SK-N-SH (cell line): ENCODE results near the gene SCO1. TPM values are rescaled to one million over a fixed set of nuclear protein-coding genes. Genes with fewer than 3 reads are reported as not detected.

Source experiments
- CTCF ChIA-PET: fragments of 300-600, 350-600 bp; formaldehyde crosslinking; extraction: SDS; loops from one replicate; lab custom pipeline; 2021; lab: Yijun Ruan, JAX
- POLR2A ChIA-PET: fragments of 350-600 bp; sonication (Branson Sonifier 250); formaldehyde crosslinking; extraction: SDS; loops from one replicate; lab custom pipeline; 2020; ENCODE audit warnings: antibody characterized with exemption, inconsistent platforms; lab: Yijun Ruan, JAX
- DNase-seq: peaks from one replicate; pipeline ENCODE4 v3.0.0; 2012
- H2AFZ ChIP-seq: fragments of 200-600 bp; sonication (generic); 2 replicates; pipeline ENCODE4 v1.8.1; 2016; ENCODE audit warnings: antibody characterized with exemption, mild to moderate bottlenecking, low read depth
- H3F3A ChIP-seq: fragments of 200-600 bp; sonication (generic); replicated peaks from 2 replicates; pipeline ENCODE3; 2016; ENCODE audit warnings: antibody characterized with exemption, mild to moderate bottlenecking; ENCODE audit not compliant: insufficient read depth
- H3K27ac ChIP-seq, 2 experiments: fragments of 200-500 bp in 1 of 2; fragments of 200-600 bp in 1 of 2; sonication (Bioruptor generic) in 1 of 2; sonication (generic), shearing (Covaris generic) in 1 of 2; 2 replicates each; pipeline versions ENCODE4 v1.5.1 to v1.6.1; 2014 to 2016; ENCODE audit warnings: low read depth in 2 of 2, inconsistent platforms in 1 of 2, low read length in 1 of 2, mild to moderate bottlenecking in 1 of 2, mixed read lengths in 1 of 2
- H3K27me3 ChIP-seq: fragments of 200-600 bp; sonication (generic), shearing (Covaris generic); 2 replicates; pipeline ENCODE4 v1.6.1; 2016; ENCODE audit warnings: mixed run types; ENCODE audit not compliant: insufficient read depth
- H3K36me3 ChIP-seq, 2 experiments: fragments of 200-500 bp in 1 of 2; fragments of 200-600 bp in 1 of 2; sonication (Bioruptor generic) in 1 of 2; sonication (generic) in 1 of 2; replicated peaks in 1 of 2; 2 replicates each; pipeline versions ENCODE3 to v1.5.1; 2014 to 2016; ENCODE audit warnings: low read length in 1 of 2, mild to moderate bottlenecking in 1 of 2; ENCODE audit not compliant: insufficient read depth in 2 of 2, control insufficient read depth in 1 of 2
- H3K4me1 ChIP-seq, 2 experiments: fragments of 200-500 bp in 1 of 2; fragments of 200-600 bp in 1 of 2; sonication (Bioruptor generic) in 1 of 2; sonication (generic), shearing (Covaris generic) in 1 of 2; 2 replicates each; pipeline versions ENCODE4 v1.5.1 to v1.6.1; 2014 to 2016; ENCODE audit warnings: low read depth in 1 of 2, low read length in 1 of 2, mixed run types in 1 of 2; ENCODE audit not compliant: insufficient read depth in 2 of 2, control insufficient read depth in 1 of 2
- H3K4me2 ChIP-seq: fragments of 200-600 bp; sonication (generic), shearing (Covaris generic); 2 replicates; pipeline ENCODE4 v1.6.1; 2017; ENCODE audit warnings: mixed run types
- H3K4me3 ChIP-seq, 2 experiments: fragments of 200-500 bp in 1 of 2; fragments of 200-600 bp in 1 of 2; sonication (Bioruptor generic) in 1 of 2; sonication (generic), shearing (Covaris generic) in 1 of 2; 2 replicates each; pipeline versions ENCODE4 v1.5.1 to v1.8.1; 2014 to 2016; ENCODE audit warnings: low read depth in 2 of 2, inconsistent platforms in 1 of 2, low read length in 1 of 2, mild to moderate bottlenecking in 1 of 2, mixed read lengths in 1 of 2, moderate library complexity in 1 of 2
- H3K79me2 ChIP-seq: fragments of 200-600 bp; sonication (generic); 2 replicates; pipeline ENCODE4 v1.8.1; 2017; ENCODE audit warnings: mild to moderate bottlenecking; ENCODE audit not compliant: insufficient read depth
- H3K9ac ChIP-seq: fragments of 200-600 bp; sonication (generic); 2 replicates; pipeline ENCODE4 v1.6.1; 2017; ENCODE audit warnings: mixed run types
- H3K9me2 ChIP-seq: fragments of 200-600 bp; sonication (generic); 2 replicates; pipeline ENCODE4 v1.6.1; 2017; ENCODE audit warnings: mixed run types
- H3K9me3 ChIP-seq: fragments of 200-600 bp; sonication (generic); 2 replicates; pipeline ENCODE4 v1.6.1; 2017; ENCODE audit warnings: mixed run types, mild to moderate bottlenecking, moderate library complexity
- H4K20me1 ChIP-seq: fragments of 200-600 bp; sonication (generic); 2 replicates; pipeline ENCODE4 v1.6.1; 2017; ENCODE audit warnings: mild to moderate bottlenecking, mixed run types; ENCODE audit not compliant: insufficient read depth
- CHD2 ChIP-seq: fragments of 150-350 bp; IDR thresholded peaks from 2 replicates; pipeline ENCODE4 v1.6.1; 2018; ENCODE audit warnings: low read length; ENCODE audit not compliant: partially characterized antibody
- ELF1 ChIP-seq: IDR thresholded peaks from 2 replicates; pipeline ENCODE4 v1.4.0; 2012
- EZH2phosphoT487 ChIP-seq: fragments of 200-600 bp; sonication (generic); IDR thresholded peaks from 2 replicates; pipeline ENCODE4 v1.6.1; 2017; ENCODE audit warnings: low read depth, mixed run types, mild to moderate bottlenecking, antibody characterized with exemption, moderate library complexity, borderline replicate concordance
- JUND ChIP-seq: IDR thresholded peaks from 2 replicates; pipeline ENCODE4 v1.4.0; 2012
- MAX ChIP-seq: IDR thresholded peaks from 2 replicates; pipeline ENCODE4 v1.4.0; 2012; ENCODE audit warnings: low read depth
- MEF2A ChIP-seq: IDR thresholded peaks from 2 replicates; pipeline ENCODE4 v1.4.0; 2012; ENCODE audit warnings: low read depth, borderline replicate concordance
- NRF1 ChIP-seq: IDR thresholded peaks from 2 replicates; pipeline ENCODE4 v1.6.1; 2012; ENCODE audit warnings: low read depth, mild to moderate bottlenecking, low read length
- PBX3 ChIP-seq: IDR thresholded peaks from 2 replicates; pipeline ENCODE4; 2012
- POLR2AphosphoS5 ChIP-seq: IDR thresholded peaks from 2 replicates; pipeline ENCODE4 v1.6.1; 2012; ENCODE audit warnings: low read depth, low read length
- RAD21 ChIP-seq: IDR thresholded peaks from 2 replicates; pipeline ENCODE4 v1.6.1; 2012; ENCODE audit warnings: mild to moderate bottlenecking, low read length
- RCOR1 ChIP-seq: fragments of 150-350 bp; IDR thresholded peaks from 2 replicates; pipeline ENCODE4 v1.6.1; 2017; ENCODE audit warnings: antibody characterized with exemption, low read length
- REST ChIP-seq: IDR thresholded peaks from 2 replicates; pipeline ENCODE4 v1.6.1; 2012; ENCODE audit warnings: mild to moderate bottlenecking, low read depth, low read length, moderate library complexity
- RFX5 ChIP-seq: IDR thresholded peaks from 2 replicates; pipeline ENCODE4 v1.6.1; 2012; ENCODE audit warnings: mild to moderate bottlenecking, improper control_type of control experiment, low read length
- RXRA ChIP-seq: IDR thresholded peaks from 2 replicates; pipeline ENCODE4 v1.4.0; 2012; ENCODE audit warnings: low read depth, mild to moderate bottlenecking, borderline replicate concordance
- SIN3A ChIP-seq: IDR thresholded peaks from 2 replicates; pipeline ENCODE4 v1.6.1; 2012; ENCODE audit warnings: low read depth, mild to moderate bottlenecking, low read length, moderate library complexity, borderline replicate concordance
- SMC3 ChIP-seq: IDR thresholded peaks from 2 replicates; pipeline ENCODE4 v1.6.1; 2012; ENCODE audit warnings: low read depth, low read length, improper control_type of control experiment
- TEAD4 ChIP-seq: IDR thresholded peaks from 2 replicates; pipeline ENCODE4 v1.4.0; 2012; ENCODE audit warnings: mild to moderate bottlenecking, borderline replicate concordance; ENCODE audit not compliant: insufficient read depth
- YY1 ChIP-seq: IDR thresholded peaks from 2 replicates; pipeline ENCODE4 v1.4.0; 2012; ENCODE audit warnings: low read depth, mild to moderate bottlenecking
- WGBS: methylation state at CpG from one replicate; pipeline ENCODE4 v1.1.6; 2017; ENCODE audit warnings: low lambda C conversion rate; 5-methylcytosine and 5-hydroxymethylcytosine counted together
- polyA plus RNA-seq, 3 experiments: library from polyadenylated mRNA; depleted of rRNA; stranded (reverse); fragments of >200 nt; gene quantifications; 2 replicates each; pipeline ENCODE4 v1.2.3, GENCODE V29; 2012
- TF ChIP-seq, protein P1 (sequence below): fragments of 150-350 bp; IDR thresholded peaks from 2 replicates; pipeline ENCODE4 v1.6.1; 2016; ENCODE audit warnings: mild to moderate bottlenecking, low read depth, low read length

The SCO1 gene
- polyA plus RNA-seq, 1 of the 3 experiments (the other 2 are of a cell fraction): 28.6 TPM

- TF ChIP-seq JUND (no peak), SMC3 (no peak), SIN3A (no peak)
Measured at GRCh38 chr17:10626390-10626789, 70.9 kb downstream of the SCO1 start (continued).

DNA sequence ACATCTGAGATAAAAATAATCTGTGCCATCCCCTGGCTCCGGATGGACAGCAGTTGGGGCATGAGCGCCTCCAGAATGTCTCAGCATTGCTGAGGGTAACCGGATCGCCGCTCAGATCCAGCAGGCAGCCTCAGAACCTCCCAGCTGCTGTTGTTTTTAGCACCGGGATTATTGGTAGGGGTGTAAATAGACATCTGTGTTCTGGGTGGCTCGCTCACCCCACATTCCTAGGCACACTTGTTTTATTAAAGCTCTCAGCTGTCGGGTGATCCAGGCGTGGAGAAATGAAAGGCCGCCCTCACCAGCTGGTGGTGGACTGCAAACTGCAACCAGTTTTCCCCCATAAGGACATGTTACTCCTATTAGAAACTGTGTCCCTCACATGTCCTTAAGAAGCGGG is 72.4 kb downstream of the SCO1 start:
- no peaks in the 10 kb centered on the region for H3K4me1 ChIP-seq
- no peak overlapping the region for H3K4me3 ChIP-seq
- no peaks in the 10 kb centered on the region for H4K20me1 ChIP-seq
- ChIA-PET POLR2A (no interaction called here), CTCF (interaction anchor here (2.2 kb wide), 1 partner anchor 8 kb away, joined by 14 read pairs; no protein-coding TSS in a partner anchor)
- no peak overlapping the region for H3K9ac ChIP-seq
- TF ChIP-seq MAX (no peak), NRF1 (no peak), CHD2 (no peak), PBX3 (no peak), SIN3A (no peak), ELF1 (no peak), POLR2AphosphoS5 (no peak), REST (no peak), RFX5 (no peak), RXRA (no peak), TEAD4 (no peak), RAD21 (no peak), YY1 (no peak), EZH2phosphoT487 (no peak), RCOR1 (no peak), MEF2A (no peak), SMC3 (no peak)
- TF ChIP-seq, protein P1, sequence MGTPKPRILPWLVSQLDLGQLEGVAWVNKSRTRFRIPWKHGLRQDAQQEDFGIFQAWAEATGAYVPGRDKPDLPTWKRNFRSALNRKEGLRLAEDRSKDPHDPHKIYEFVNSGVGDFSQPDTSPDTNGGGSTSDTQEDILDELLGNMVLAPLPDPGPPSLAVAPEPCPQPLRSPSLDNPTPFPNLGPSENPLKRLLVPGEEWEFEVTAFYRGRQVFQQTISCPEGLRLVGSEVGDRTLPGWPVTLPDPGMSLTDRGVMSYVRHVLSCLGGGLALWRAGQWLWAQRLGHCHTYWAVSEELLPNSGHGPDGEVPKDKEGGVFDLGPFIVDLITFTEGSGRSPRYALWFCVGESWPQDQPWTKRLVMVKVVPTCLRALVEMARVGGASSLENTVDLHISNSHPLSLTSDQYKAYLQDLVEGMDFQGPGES: no peak
- no peak for DNase-seq
- no peaks in the 10 kb centered on the region for H3F3A ChIP-seq
- H3K4me2 ChIP-seq: no peak overlapping the region
- H3K9me2 ChIP-seq: no peaks in the 10 kb centered on the region
- H3K79me2 ChIP-seq: no peaks in the 10 kb centered on the region
- H3K9me3 ChIP-seq: no peaks in the 10 kb centered on the region
- H3K36me3 ChIP-seq: peaks cover 0 to 2% of the 10 kb centered on the region in 2 experiments
- 62% methylated on average over 10 of the region's 11 CpGs for WGBS
- no peaks in the 10 kb centered on the region; the same call in 1 of the 2 replicates for H3K27me3 ChIP-seq
- no peak overlapping the region for H3K27ac ChIP-seq
- H2AFZ ChIP-seq: no peak overlapping the region
